Endothelial cell (in vitro differentiated cells): ENCODE results near the gene KCTD12. TPM values are rescaled to one million over a fixed set of nuclear protein-coding genes. Genes with fewer than 3 reads are reported as not detected.

Experiments used
- DNase-seq: peaks from one replicate; pipeline ENCODE4 v3.0.0; 2021; ENCODE audit warnings: low spot score
- H3K27ac Mint-ChIP-seq: one replicate; pipeline ENCODE4 v1.8.0; 2021; ENCODE audit warnings: mixed read lengths, inconsistent platforms; ENCODE audit not compliant: unreplicated experiment
- H3K27me3 Mint-ChIP-seq: one replicate; pipeline ENCODE4 v1.8.0; 2021; ENCODE audit warnings: mild to moderate bottlenecking, moderate library complexity, mixed read lengths, inconsistent platforms; ENCODE audit not compliant: unreplicated experiment
- H3K36me3 Mint-ChIP-seq: one replicate; pipeline ENCODE4 v1.8.0; 2021; ENCODE audit warnings: mild to moderate bottlenecking, low read depth, mixed read lengths, inconsistent platforms; ENCODE audit not compliant: unreplicated experiment
- H3K4me1 Mint-ChIP-seq: one replicate; pipeline ENCODE4 v1.8.0; 2021; ENCODE audit warnings: mild to moderate bottlenecking, mixed read lengths, inconsistent platforms; ENCODE audit not compliant: unreplicated experiment
- H3K4me3 Mint-ChIP-seq: one replicate; pipeline ENCODE4 v1.8.0; 2021; ENCODE audit warnings: mild to moderate bottlenecking, mixed read lengths, inconsistent platforms; ENCODE audit not compliant: unreplicated experiment
- H3K9me3 Mint-ChIP-seq: one replicate; pipeline ENCODE4 v1.8.0; 2021; ENCODE audit warnings: mixed read lengths, inconsistent platforms; ENCODE audit not compliant: unreplicated experiment
- total RNA-seq: library from RNA; stranded (reverse); fragmentation: NEBNext Ultra II Directional; extraction: Animal tissue kit (Norgen Biotek cat#: 25700); gene quantifications from one replicate; pipeline ENCODE4 v1.2.1, GENCODE V29; 2021; ENCODE audit not compliant: unreplicated experiment
- TF ChIP-seq, protein P1 (sequence below): fragments of 200-600 bp; sonication (generic); IDR thresholded peaks from one replicate; pipeline ENCODE4 v1.5.0; 2021; ENCODE audit warnings: antibody characterized with exemption; ENCODE audit not compliant: unreplicated experiment

Gene KCTD12
- total RNA-seq, 1 donor from 2014 or later = 9.6 TPM

DNA sequence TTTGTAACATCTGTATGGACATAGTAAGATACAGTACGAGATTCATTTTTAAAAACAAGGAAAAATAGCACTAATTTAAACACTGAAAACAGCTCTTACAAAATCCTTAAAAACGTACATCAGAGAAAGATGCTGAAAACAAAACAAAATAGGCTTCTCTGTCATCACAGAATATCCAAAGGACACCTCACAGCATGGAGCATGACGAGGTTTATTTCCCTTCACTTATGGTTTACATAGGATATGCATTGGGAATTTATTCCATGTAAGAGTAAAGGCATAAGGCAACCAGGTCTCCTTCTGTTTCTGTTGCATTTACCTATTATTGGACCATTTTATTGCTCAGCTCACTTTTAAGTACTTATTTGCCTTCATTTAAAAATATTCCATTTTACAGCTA lies 3.0 kb downstream of the KCTD12 start:
- H3K4me3 Mint-ChIP-seq = no peak overlapping the region

DNA sequence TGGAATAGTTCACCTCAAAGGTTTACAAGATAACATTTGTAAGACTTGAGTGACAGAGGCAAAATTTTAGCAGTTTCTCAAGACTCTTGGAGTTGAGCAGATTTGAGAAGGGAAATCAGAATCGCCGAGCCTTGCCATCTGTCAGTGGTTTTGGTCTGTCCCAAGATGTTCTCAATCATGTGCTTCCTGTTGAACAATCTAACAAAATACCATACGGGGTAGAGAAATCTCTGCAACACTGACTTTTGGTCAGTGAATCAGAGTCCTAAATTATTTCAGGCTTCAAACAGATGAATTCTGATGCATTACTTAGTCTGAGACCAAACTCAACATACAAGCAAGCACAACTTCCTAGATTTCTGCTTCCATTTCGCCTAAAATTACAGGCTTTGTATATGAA lies 3.8 kb downstream of the KCTD12 start:
- peaks cover 15% of the 10 kb centered on the region for H3K27me3 Mint-ChIP-seq
- peaks cover 23% of the 10 kb centered on the region for H3K4me1 Mint-ChIP-seq
- no peak overlapping the region for H3K27ac Mint-ChIP-seq
- H3K36me3 Mint-ChIP-seq = peaks cover 3% of the 10 kb centered on the region
- no peaks in the 10 kb centered on the region for H3K9me3 Mint-ChIP-seq
- TF ChIP-seq, protein P1, sequence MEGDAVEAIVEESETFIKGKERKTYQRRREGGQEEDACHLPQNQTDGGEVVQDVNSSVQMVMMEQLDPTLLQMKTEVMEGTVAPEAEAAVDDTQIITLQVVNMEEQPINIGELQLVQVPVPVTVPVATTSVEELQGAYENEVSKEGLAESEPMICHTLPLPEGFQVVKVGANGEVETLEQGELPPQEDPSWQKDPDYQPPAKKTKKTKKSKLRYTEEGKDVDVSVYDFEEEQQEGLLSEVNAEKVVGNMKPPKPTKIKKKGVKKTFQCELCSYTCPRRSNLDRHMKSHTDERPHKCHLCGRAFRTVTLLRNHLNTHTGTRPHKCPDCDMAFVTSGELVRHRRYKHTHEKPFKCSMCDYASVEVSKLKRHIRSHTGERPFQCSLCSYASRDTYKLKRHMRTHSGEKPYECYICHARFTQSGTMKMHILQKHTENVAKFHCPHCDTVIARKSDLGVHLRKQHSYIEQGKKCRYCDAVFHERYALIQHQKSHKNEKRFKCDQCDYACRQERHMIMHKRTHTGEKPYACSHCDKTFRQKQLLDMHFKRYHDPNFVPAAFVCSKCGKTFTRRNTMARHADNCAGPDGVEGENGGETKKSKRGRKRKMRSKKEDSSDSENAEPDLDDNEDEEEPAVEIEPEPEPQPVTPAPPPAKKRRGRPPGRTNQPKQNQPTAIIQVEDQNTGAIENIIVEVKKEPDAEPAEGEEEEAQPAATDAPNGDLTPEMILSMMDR = no peak
- no peak for DNase-seq
- no peak overlapping the region for H3K4me3 Mint-ChIP-seq

More for the DNA sequence above, 3.0 kb downstream of the KCTD12 start:
- no peak for DNase-seq
- Mint-ChIP-seq H3K36me3 (peaks cover 3% of the 10 kb centered on the region), H3K4me1 (peaks cover 24% of the 10 kb centered on the region), H3K27ac (no peak overlapping the region), H3K27me3 (peaks cover 17% of the 10 kb centered on the region), H3K9me3 (no peaks in the 10 kb centered on the region)
- TF ChIP-seq, protein P1 = no peak

DNA sequence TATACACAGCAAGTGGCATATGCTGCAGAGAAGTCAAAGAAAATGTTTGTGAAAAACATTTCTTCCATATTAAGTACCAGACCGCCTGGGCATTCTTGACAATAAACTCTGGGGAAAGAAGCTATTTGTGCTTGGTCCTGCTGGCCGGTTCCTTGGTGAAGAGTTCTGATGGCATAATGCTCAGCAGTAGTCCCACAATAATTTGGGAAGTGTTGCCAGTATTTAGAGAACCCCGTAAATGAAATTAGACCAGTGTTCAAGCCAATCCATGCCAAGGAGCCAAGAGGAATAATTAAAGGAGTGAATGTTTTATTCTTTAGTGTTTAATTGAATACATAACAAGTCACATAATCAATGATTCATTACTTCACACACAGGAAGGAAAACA lies 6.3 kb downstream of the KCTD12 start:
- Mint-ChIP-seq H3K27me3 (peaks cover 7% of the 10 kb centered on the region), H3K27ac (no peak overlapping the region), H3K36me3 (peaks cover 3% of the 10 kb centered on the region), H3K4me1 (peaks cover 15% of the 10 kb centered on the region), H3K4me3 (no peak overlapping the region), H3K9me3 (no peaks in the 10 kb centered on the region)
- TF ChIP-seq, protein P1 = no peak
- DNase-seq = no peak

DNA sequence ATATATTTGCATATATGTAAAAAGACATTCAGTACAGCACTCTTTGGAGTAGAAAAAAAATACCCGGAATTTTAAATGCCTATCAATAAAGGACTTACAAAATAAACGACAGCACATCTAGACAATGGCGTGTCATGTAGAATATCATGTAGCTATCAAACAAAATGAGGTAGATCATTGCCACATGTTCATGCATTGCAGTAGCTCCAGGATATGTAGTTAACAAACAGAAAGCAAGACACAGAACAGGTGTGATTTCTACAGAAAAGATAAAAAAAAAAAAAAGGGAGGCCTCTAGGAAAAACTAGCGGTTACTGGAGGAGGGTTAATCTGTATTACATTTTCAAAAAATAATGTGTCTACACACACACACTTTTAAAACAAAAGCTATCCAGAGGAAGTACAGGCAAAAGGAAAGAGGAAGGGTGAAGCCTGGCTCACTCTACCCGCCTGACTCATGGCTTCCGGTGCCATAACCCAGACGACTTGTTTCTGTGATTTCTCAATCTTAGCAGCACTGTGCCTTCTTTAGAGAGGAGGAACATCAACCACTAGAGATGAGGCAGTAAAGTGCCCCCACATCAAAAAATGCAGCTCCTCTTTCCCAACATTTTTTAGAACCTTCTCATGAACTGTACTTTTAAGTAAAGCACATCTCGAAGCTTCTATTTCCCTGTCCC lies 6.9 kb downstream of the KCTD12 start:
- DNase-seq = no peak
- H3K4me3 Mint-ChIP-seq = no peak overlapping the region
- no peaks in the 10 kb centered on the region for H3K9me3 Mint-ChIP-seq
- no peak overlapping the region for H3K27ac Mint-ChIP-seq
- TF ChIP-seq, protein P1 = no peak
- peaks cover under 1% of the 10 kb centered on the region for H3K36me3 Mint-ChIP-seq
- H3K27me3 Mint-ChIP-seq = peaks cover 1% of the 10 kb centered on the region
- peaks cover 11% of the 10 kb centered on the region for H3K4me1 Mint-ChIP-seq

- Mint-ChIP-seq H3K4me3 (no peak overlapping the region), H3K4me1 (peaks cover 9% of the 10 kb centered on the region), H3K9me3 (no peaks in the 10 kb centered on the region), H3K27me3 (no peaks in the 10 kb centered on the region), H3K36me3 (no peaks in the 10 kb centered on the region), H3K27ac (no peak overlapping the region)
- TF ChIP-seq, protein P1 = no peak
- no peak for DNase-seq
These were observed 8.2 kb downstream of the KCTD12 start for GRCh38 chr13:76878043-76878442.
